ENCODE results near the gene SPSB4. TPM values are rescaled to one million over a fixed set of nuclear protein-coding genes. Genes with fewer than 3 reads are reported as not detected.

SPSB4 gene
- total RNA-seq, 1 donor from 2014 or later = 4.1 TPM

- FAIRE-seq = no peak
- no peak for DNase-seq (ENCODE audit: low spot score in 2 of 2)
Observed at GRCh38 chr3:141191097-141191749, 140.1 kb downstream of the SPSB4 start.

- DNase-seq (ENCODE audit: low spot score in 2 of 2) (peak; percentile 31 to 72), FAIRE-seq (peak; percentile 84)
Observed at GRCh38 chr3:141192345-141192744, 141.2 kb downstream of the SPSB4 start.

- no peak for FAIRE-seq
- DNase-seq (ENCODE audit: low spot score in 2 of 2) = no peak
Observed at GRCh38 chr3:141193066-141193830, 142.1 kb downstream of the SPSB4 start.

Other genes starting within 250 kb of the SPSB4 start
- gene SLC25A36, start 109.5 kb upstream of the SPSB4 start, total RNA-seq = 119 TPM
- gene PXYLP1, start 180.5 kb downstream of the SPSB4 start, total RNA-seq = 48.9 TPM

Data from frontal cortex (tissue), 4 donors.